ENCODE measurements around the gene BAHCC1. TPM values are rescaled to one million over a fixed set of nuclear protein-coding genes. Genes with fewer than 3 reads are reported as not detected.

BAHCC1 gene
- total and polyA plus RNA-seq, 7 experiments from 2014 or later, result 0.05 to 3.8 (median 0.68) TPM; not detected in 3

DNA sequence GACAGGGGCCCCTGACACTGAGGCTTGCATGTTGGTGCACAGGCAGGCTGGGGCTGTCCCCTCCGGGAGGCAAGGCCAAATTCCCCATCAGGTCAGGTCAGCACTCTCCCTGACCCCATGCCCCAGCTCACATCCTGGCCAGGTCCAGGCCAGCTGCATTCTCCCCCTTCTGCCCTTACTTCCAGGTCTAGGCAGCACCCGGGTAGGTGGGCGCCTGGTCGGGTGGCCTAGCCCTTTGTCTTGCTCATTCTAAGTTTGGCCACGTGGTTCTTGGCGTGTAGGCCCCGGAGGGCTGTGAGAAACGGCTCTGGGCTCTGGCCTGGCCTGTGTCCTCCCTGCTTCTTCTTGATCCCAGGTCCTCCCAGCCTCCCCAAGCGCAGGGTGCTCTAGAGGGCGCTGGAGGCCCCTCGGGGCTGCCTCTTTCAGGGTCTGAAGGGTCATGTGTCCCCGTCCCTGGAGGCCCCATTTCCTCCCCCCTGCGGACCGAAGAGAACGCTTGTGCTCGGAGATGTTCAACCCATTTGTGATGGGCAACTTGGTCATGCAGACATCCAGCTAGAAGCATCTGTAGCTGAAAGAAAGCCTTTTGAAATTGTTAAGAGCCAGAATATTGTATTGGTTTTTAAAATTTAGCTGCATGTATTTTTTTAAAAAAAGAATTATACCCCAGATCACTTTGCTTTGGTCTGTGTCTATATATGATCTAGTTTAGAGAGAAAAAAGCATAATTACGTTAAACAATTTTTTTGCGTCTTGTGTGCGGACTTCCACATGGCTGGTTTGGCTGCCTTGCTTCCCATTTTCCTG lies 6.7 kb downstream of the BAHCC1 start:
- peaks cover 4 to 22% (median 14%) of the 10 kb centered on the region in 7 donors for H3K4me1 Mint-ChIP-seq
- peak overlapping the region in 2 of 9 donors; percentile 34 to 60 for H3K27ac Mint-ChIP-seq
- Histone ChIP-seq H3K36me3 (ENCODE audit: control insufficient read depth in 2 of 3, insufficient read depth in 3 of 3, low read length in 3 of 3) (no peaks in the 10 kb centered on the region), H3K27me3 (ENCODE audit: control insufficient read depth in 2 of 2, insufficient read depth in 2 of 2, low read length in 2 of 2) (peaks cover 12 to 40% of the 10 kb centered on the region in 2 donors), H3K9me3 (ENCODE audit: control insufficient read depth in 2 of 3, low read length in 3 of 3) (no peaks in the 10 kb centered on the region), H3K4me3 (ENCODE audit: low read length) (no peak overlapping the region), H3K27ac (ENCODE audit: low read depth, low read length) (no peak overlapping the region), H3K4me1 (ENCODE audit: control insufficient read depth in 2 of 2, insufficient read depth in 2 of 2, low read length in 2 of 2) (peaks cover 21 to 22% of the 10 kb centered on the region in 2 donors)
- intact Hi-C loops (cut with micrococcal nuclease), result loop anchor here in 1 of 2 donors (2.0 kb wide), 1 partner anchor 55 kb away; no protein-coding TSS in a partner anchor
- ATAC-seq, result peak; percentile 47
- H3K4me3 Mint-ChIP-seq, result peak overlapping the region in 3 of 10 donors; percentile 40 to 61 (median 55)
- H3K27me3 Mint-ChIP-seq, result peaks cover 50 to 79% (median 65%) of the 10 kb centered on the region in 5 donors
- H3K36me3 Mint-ChIP-seq, result peaks cover 0 to 4% (median 0%) of the 10 kb centered on the region in 5 donors
- CTCF ChIA-PET, result no interaction called here
- H3K9me3 Mint-ChIP-seq, result peaks cover 0 to 6% (median 0%) of the 10 kb centered on the region in 11 donors
- POLR2A ChIA-PET, result no interaction called here
- DNase-seq, result no peak

GRCh38 chr17:81402530-81402941 lies 7.3 kb downstream of the BAHCC1 start:
- ChIA-PET CTCF (no interaction called here), POLR2A (no interaction called here)
- no peak for DNase-seq
- no peak for ATAC-seq
- intact Hi-C loops (cut with micrococcal nuclease), result no loop called here
- Histone ChIP-seq H3K27me3 (ENCODE audit: control insufficient read depth in 2 of 2, insufficient read depth in 2 of 2, low read length in 2 of 2) (peaks cover 7 to 34% of the 10 kb centered on the region in 2 donors), H3K9me3 (ENCODE audit: control insufficient read depth in 2 of 3, low read length in 3 of 3) (no peaks in the 10 kb centered on the region), H3K4me1 (ENCODE audit: control insufficient read depth in 2 of 2, insufficient read depth in 2 of 2, low read length in 2 of 2) (peaks cover 15% of the 10 kb centered on the region in 2 donors), H3K27ac (ENCODE audit: low read depth, low read length) (no peak overlapping the region), H3K4me3 (ENCODE audit: low read length) (no peak overlapping the region), H3K36me3 (ENCODE audit: control insufficient read depth in 2 of 3, insufficient read depth in 3 of 3, low read length in 3 of 3) (no peaks in the 10 kb centered on the region)
- Mint-ChIP-seq H3K36me3 (peaks cover 0 to 4% (median 0%) of the 10 kb centered on the region in 5 donors), H3K27me3 (peaks cover 50 to 78% (median 70%) of the 10 kb centered on the region in 5 donors), H3K4me3 (no peak overlapping the region), H3K4me1 (peaks cover 4 to 19% (median 14%) of the 10 kb centered on the region in 7 donors), H3K9me3 (peaks cover 0 to 6% (median 0%) of the 10 kb centered on the region in 11 donors), H3K27ac (no peak overlapping the region)

GRCh38 chr17:81402981-81403467 lies 7.8 kb downstream of the BAHCC1 start:
- Histone ChIP-seq H3K9me3 (ENCODE audit: control insufficient read depth in 2 of 3, low read length in 3 of 3) (no peaks in the 10 kb centered on the region), H3K27ac (ENCODE audit: low read depth, low read length) (no peak overlapping the region), H3K36me3 (ENCODE audit: control insufficient read depth in 2 of 3, insufficient read depth in 3 of 3, low read length in 3 of 3) (no peaks in the 10 kb centered on the region), H3K27me3 (ENCODE audit: control insufficient read depth in 2 of 2, insufficient read depth in 2 of 2, low read length in 2 of 2) (peaks cover 2 to 29% of the 10 kb centered on the region in 2 donors), H3K4me3 (ENCODE audit: low read length) (no peak overlapping the region), H3K4me1 (ENCODE audit: control insufficient read depth in 2 of 2, insufficient read depth in 2 of 2, low read length in 2 of 2) (peaks cover 13 to 14% of the 10 kb centered on the region in 2 donors)
- Mint-ChIP-seq H3K27me3 (peaks cover 46 to 76% (median 66%) of the 10 kb centered on the region in 5 donors), H3K36me3 (peaks cover 0 to 4% (median 0%) of the 10 kb centered on the region in 5 donors), H3K9me3 (peaks cover 0 to 3% (median 0%) of the 10 kb centered on the region in 11 donors), H3K4me1 (peaks cover 4 to 14% (median 10%) of the 10 kb centered on the region in 7 donors), H3K27ac (no peak overlapping the region), H3K4me3 (no peak overlapping the region)
- ChIA-PET POLR2A (no interaction called here), CTCF (no interaction called here)
- ATAC-seq (no peak), DNase-seq (no peak)
- intact Hi-C loops (cut with micrococcal nuclease), result no loop called here

- H3K9me3 Mint-ChIP-seq, result peaks cover 0 to 1% (median 0%) of the 10 kb centered on the region in 11 donors
- DNase-seq (no peak), ATAC-seq (no peak)
- H3K4me3 Mint-ChIP-seq, result no peak overlapping the region
- ChIA-PET POLR2A (no interaction called here), CTCF (no interaction called here)
- no peaks in the 10 kb centered on the region for H3K9me3 ChIP-seq (ENCODE audit: control insufficient read depth in 2 of 3, low read length in 3 of 3)
- peaks cover 4 to 10% (median 6%) of the 10 kb centered on the region in 7 donors for H3K4me1 Mint-ChIP-seq
- no peak overlapping the region for H3K27ac Mint-ChIP-seq
- peaks cover 41 to 75% (median 67%) of the 10 kb centered on the region in 5 donors for H3K27me3 Mint-ChIP-seq
- H3K27ac ChIP-seq (ENCODE audit: low read depth, low read length), result no peak overlapping the region
- H3K27me3 ChIP-seq (ENCODE audit: control insufficient read depth in 2 of 2, insufficient read depth in 2 of 2, low read length in 2 of 2), result peaks cover 0 to 20% of the 10 kb centered on the region in 2 donors
- peaks cover 0 to 2% (median 0%) of the 10 kb centered on the region in 5 donors for H3K36me3 Mint-ChIP-seq
- H3K4me3 ChIP-seq (ENCODE audit: low read length), result no peak overlapping the region
- intact Hi-C loops (cut with micrococcal nuclease), result no loop called here
- peaks cover 5 to 8% of the 10 kb centered on the region in 2 donors for H3K4me1 ChIP-seq (ENCODE audit: control insufficient read depth in 2 of 2, insufficient read depth in 2 of 2, low read length in 2 of 2)
- H3K36me3 ChIP-seq (ENCODE audit: control insufficient read depth in 2 of 3, insufficient read depth in 3 of 3, low read length in 3 of 3), result no peaks in the 10 kb centered on the region
These were observed 8.6 kb downstream of the BAHCC1 start for GRCh38 chr17:81403671-81404534.

DNA sequence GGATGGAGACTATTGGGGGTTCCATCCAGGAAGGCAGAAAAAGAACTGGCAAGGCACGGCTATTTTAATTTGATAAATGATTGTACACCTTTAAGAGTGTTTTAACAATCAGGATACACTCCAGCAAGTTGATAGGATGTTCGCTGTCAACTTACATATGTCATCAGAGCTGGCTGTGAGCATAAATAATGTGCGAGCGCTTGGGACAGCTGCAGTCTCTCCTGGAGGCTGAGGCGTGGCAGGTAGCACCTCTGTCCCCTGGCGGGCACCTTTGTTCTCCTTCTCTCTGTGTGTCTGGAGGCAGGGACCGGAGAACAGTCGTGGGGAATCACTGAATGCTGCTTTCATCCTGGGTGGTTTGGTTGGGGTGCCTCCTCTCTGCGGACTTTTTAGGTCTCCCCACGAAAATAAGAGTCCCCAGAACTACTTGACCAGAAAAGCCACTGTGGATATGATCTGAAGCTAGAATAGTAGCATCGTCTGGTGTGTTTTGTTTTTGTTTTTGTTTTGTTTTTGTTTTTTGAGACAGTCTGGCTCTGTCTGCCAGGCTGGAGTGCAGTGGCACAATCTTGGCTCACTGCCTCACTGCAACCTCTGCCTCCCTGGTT lies 9.4 kb downstream of the BAHCC1 start:
- H3K4me1 ChIP-seq (ENCODE audit: control insufficient read depth in 2 of 2, insufficient read depth in 2 of 2, low read length in 2 of 2), result peaks cover 4 to 5% of the 10 kb centered on the region in 2 donors
- Mint-ChIP-seq H3K36me3 (peaks cover 0 to 2% (median 0%) of the 10 kb centered on the region in 5 donors), H3K9me3 (peaks cover 0 to 1% (median 0%) of the 10 kb centered on the region in 11 donors), H3K4me3 (no peak overlapping the region), H3K4me1 (peaks cover 4 to 8% (median 5%) of the 10 kb centered on the region in 7 donors), H3K27ac (no peak overlapping the region), H3K27me3 (peaks cover 39 to 80% (median 68%) of the 10 kb centered on the region in 5 donors)
- H3K27ac ChIP-seq (ENCODE audit: low read depth, low read length), result no peak overlapping the region
- CTCF ChIA-PET, result no interaction called here
- intact Hi-C loops (cut with micrococcal nuclease), result no loop called here
- H3K27me3 ChIP-seq (ENCODE audit: control insufficient read depth in 2 of 2, insufficient read depth in 2 of 2, low read length in 2 of 2), result peaks cover 0 to 19% of the 10 kb centered on the region in 2 donors
- no peaks in the 10 kb centered on the region for H3K36me3 ChIP-seq (ENCODE audit: control insufficient read depth in 2 of 3, insufficient read depth in 3 of 3, low read length in 3 of 3)
- no peak overlapping the region for H3K4me3 ChIP-seq (ENCODE audit: low read length)
- H3K9me3 ChIP-seq (ENCODE audit: control insufficient read depth in 2 of 3, low read length in 3 of 3), result no peaks in the 10 kb centered on the region
- ATAC-seq (no peak), DNase-seq (no peak)
- POLR2A ChIA-PET, result no interaction called here

GRCh38 chr17:81405411-81405872 lies 10.2 kb downstream of the BAHCC1 start:
- Histone ChIP-seq H3K4me3 (ENCODE audit: low read length) (no peak overlapping the region), H3K27me3 (ENCODE audit: control insufficient read depth in 2 of 2, insufficient read depth in 2 of 2, low read length in 2 of 2) (peaks cover 0 to 12% of the 10 kb centered on the region in 2 donors), H3K36me3 (ENCODE audit: control insufficient read depth in 2 of 3, insufficient read depth in 3 of 3, low read length in 3 of 3) (no peaks in the 10 kb centered on the region), H3K9me3 (ENCODE audit: control insufficient read depth in 2 of 3, low read length in 3 of 3) (no peaks in the 10 kb centered on the region), H3K27ac (ENCODE audit: low read depth, low read length) (no peak overlapping the region), H3K4me1 (ENCODE audit: control insufficient read depth in 2 of 2, insufficient read depth in 2 of 2, low read length in 2 of 2) (peaks cover under 1% of the 10 kb centered on the region in 2 donors)
- H3K27me3 Mint-ChIP-seq, result peaks cover 34 to 74% (median 64%) of the 10 kb centered on the region in 5 donors
- H3K36me3 Mint-ChIP-seq, result no peaks in the 10 kb centered on the region
- ChIA-PET POLR2A (no interaction called here), CTCF (no interaction called here)
- intact Hi-C loops (cut with micrococcal nuclease), result no loop called here
- H3K4me3 Mint-ChIP-seq, result no peak overlapping the region
- DNase-seq, result no peak
- ATAC-seq, result no peak
- H3K4me1 Mint-ChIP-seq, result peaks cover 0 to 4% (median under 1%) of the 10 kb centered on the region in 7 donors
- H3K9me3 Mint-ChIP-seq, result no peaks in the 10 kb centered on the region
- no peak overlapping the region for H3K27ac Mint-ChIP-seq
